Stimulated activated CD8-positive, alpha-beta memory T cell treated with anti-CD3 and anti-CD28 coated beads, Interleukin-15, amount 100 ng/mL, for 1 hour (primary cell): ENCODE data around the gene FCMR.

Source experiments
- DNase-seq: peaks from one replicate; pipeline ENCODE4 v3.0.0-alpha.2; 2020; ENCODE audit warnings: low read depth

Gene FCMR

GRCh38 chr1:206899717-206900116 is 22.0 kb downstream of the FCMR start:
- DNase-seq, result no peak

- DNase-seq, result no peak
These were observed 22.8 kb downstream of the FCMR start for GRCh38 chr1:206898915-206899431.

DNA sequence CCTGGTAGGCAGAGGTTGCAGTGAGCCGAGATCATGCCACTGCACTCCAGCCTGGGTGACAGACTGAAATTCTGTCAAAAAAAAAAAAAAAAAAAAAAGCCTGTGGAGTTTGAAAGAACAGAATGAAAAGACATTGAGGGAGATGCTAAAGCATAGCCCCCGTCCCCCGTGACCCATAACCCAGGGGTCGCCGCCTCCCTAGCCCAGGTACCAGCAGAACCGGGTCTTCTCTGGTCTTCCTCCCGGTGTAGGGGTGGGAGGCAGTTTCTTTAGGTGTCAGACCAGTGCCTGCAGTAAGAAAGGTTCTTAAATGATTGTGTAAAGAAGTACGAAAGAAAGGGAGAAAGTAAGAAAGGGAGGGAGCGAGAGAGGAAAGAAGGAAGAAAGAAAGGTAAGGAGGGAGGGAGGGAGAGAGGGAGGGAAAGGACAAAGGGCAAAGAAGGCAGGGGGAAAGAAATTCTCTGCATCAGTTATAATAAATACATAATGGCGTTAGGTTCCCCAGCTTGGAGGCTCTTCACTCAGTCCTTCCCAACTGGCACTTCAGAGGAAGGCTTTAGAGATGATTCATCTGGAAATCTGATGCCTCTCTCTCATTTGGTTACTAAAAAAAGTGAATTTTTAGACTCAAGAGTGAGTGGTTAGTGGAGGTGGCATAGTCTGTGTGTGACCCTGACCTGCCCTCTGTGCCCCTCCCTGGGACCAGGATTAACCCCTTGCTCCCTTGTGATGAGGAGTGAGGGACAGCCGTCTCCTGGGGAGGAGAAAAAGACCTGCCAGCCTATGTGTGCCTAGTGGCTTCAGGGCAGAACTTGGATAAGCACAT is 23.4 kb downstream of the FCMR start:
- no peak for DNase-seq

DNA sequence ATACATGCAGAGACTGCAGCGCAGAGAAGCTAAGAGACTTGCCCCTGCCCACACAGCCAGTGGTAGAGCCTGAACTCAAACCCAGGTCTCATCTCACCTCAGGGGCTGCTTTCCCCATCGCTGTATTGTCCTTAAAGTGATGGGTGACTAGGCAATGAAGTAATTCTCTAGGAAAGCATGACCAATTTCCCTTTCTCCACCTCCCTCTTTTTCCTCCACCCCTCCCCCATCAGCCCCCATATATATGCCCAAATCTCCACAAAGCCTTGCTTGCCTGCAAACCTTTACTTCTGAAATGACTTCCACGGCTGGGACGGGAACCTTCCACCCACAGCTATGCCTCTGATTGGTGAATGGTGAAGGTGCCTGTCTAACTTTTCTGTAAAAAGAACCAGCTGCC is 24.6 kb downstream of the FCMR start, which contains the start of gene IL24:
Gene IL24, plus strand, starts transcription at position 269 of the 400 bp plus-strand sequence. CDS start 390 bp downstream, outside the sequence.
- no peak for DNase-seq

GRCh38 chr1:206896261-206896660 is 25.5 kb downstream of the FCMR start:
- DNase-seq, result no peak

DNA sequence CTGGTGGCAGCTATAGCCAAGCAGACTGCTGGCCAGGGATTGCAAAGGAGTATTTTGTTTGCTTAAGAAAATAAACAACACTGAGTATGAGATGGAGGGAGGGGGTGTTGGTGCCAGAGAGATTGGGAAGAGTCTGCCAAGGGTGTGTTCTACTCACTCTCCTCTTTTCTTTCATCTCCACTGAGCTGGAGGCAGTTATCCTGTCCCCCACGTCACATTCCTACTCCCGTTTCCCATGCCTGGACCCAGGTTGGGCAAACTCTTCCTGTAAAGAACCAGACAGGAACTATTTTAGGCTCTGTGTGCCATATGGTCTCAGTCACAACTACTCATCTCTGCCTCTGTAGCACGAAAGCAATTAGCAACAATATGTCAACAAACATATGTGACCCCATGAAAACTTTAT is 25.9 kb downstream of the FCMR start:
- DNase-seq, result no peak

DNA sequence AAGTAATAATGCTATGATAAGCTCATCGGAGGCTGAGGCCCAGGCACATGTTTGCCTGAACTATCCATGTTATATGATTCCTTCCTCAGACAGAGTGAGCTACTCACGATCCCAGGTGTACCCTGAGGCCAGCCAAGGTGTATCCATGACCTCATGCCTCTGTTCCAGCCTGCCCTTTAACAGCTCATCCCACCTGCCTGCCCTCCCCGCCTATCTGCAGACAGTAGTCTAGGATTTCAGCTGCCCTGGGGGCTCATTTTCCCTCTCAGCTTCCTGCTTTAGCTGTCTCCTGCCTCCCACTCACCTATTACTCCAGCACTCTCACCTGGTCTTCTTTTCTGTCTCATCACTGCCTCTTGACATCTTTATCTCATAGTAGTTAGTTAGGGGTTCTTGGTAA is 26.4 kb downstream of the FCMR start:
- no peak for DNase-seq

DNA sequence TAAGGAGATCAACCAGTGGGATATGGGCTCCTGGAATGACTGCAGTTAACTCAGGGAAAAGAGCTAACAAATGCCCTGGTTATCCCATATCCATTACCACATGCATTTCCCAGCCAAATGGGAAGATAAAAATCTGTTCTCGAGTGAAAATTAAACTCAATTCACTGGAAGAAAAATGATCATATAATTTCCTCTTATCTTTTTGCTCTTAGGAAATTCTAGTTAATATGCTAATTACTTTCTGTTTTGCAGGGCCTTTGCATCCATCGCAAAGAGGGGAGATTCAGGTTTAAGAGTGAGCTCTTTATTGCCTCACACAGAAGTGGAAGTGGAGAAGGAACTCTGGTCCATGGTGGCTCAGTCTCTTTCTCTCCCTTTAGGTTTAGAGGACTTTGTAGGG is 28.4 kb downstream of the FCMR start:
- DNase-seq, result no peak

- no peak for DNase-seq
These were observed 29.3 kb downstream of the FCMR start for GRCh38 chr1:206892351-206892984.

GRCh38 chr1:206891412-206891811 is 30.3 kb downstream of the FCMR start:
- DNase-seq, result no peak

DNA sequence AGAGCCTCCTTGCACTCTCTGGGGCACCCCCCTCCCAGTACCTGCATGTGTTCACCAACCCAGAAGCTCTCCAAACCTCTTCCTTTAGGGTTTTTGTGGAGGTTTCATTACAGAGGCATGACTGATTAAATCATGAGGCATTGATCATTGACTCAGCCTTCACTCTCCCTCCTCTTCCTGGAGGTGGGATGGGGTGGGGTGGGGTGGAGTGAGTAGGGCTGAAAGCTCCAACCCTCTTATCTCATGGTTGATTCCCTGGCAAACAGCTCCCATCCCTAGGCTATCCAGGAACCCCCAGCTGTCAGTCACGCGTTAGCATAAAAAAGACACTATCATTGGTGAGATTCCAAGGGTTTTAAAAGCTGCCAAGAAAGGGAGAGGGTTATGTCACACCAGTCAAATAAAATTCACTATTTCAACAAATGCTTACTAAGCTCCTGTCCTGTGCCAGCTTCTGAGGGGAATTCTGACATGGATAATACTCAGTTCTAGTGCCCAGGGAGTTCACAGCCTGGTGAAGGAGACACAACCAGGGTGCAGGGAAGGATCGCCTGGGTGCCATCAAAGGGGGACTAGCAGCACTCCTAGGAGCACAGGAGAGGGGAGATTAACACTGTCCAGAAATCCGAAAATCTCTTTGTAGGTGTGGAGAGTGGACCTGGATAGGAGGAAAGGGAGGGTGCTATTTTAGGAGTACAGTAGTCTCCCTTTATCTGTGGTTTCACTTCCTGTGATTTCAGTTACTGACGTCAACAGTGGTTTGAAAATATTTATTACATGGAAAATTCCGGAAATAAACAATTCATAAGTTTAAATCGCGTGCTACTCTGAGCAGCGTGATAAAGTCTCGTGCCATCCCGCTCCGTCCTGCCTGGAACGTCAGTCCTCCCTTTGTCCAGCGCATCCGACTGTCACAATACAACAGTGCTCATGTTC is 31.3 kb downstream of the FCMR start:
- no peak for DNase-seq

DNA sequence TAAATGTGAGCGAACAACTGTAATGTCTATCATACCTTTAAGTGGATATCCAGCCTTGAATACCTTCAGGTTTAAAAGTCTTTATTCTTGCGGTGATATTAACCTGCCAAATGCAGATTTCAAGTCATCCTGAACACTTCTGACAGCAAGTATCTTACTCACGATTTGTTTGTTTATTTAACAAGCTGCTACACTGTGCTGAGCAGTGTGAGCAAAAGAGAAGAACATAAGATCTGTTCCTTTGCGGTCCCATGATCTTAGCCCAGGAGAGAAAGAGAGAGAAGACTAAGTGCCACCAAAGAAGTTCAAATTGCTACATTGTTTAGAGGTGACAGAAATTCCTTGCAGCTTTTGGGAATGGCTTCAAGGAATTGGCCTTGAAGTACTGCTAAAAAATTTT is 34.0 kb downstream of the FCMR start:
- DNase-seq, result no peak

- DNase-seq, result no peak
These were observed 34.9 kb downstream of the FCMR start for GRCh38 chr1:206886831-206887230.

GRCh38 chr1:206885341-206886060 is 36.2 kb downstream of the FCMR start:
- no peak for DNase-seq

GRCh38 chr1:206883876-206884275 is 37.9 kb downstream of the FCMR start:
- no peak for DNase-seq

- DNase-seq, result no peak
These were observed 38.6 kb downstream of the FCMR start for GRCh38 chr1:206883160-206883559.

- no peak for DNase-seq
These were observed 39.2 kb downstream of the FCMR start for GRCh38 chr1:206882555-206882954.

- DNase-seq, result no peak
These were observed 41.4 kb downstream of the FCMR start for GRCh38 chr1:206880314-206880713.

DNA sequence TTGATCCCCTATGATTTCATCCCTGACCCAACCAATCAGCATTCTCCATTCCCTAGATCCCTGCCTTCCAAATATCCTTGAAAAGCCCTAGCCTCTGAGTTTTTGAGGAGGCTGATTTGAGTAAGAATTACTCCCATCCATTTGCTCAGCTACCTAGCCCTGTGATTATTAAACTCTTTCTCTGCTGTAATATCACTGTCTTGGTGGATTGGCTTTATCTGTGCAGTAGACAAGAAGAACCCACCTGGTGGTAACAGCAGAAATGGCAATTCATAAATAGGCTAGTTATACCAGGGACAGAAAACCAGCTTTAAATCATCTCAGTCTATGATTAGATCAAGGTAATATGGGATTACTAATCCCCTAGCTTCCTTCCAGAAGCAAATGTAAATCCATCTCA is 43.3 kb downstream of the FCMR start:
- DNase-seq, result no peak

- DNase-seq, result no peak
These were observed 45.9 kb downstream of the FCMR start for GRCh38 chr1:206875752-206876377.

- no peak for DNase-seq
These were observed 48.0 kb downstream of the FCMR start for GRCh38 chr1:206873603-206874188.
